SK-N-SH treated with all-trans-retinoic acid at 6 μM for 48 hours (cell line): Measurements from ENCODE around the gene DDB1.

ENCODE experiments used
- ATAC-seq: fragments of 200-7000 bp; cut with Tn5 transposase; 3 replicates; pipeline ENCODE4 v1.9.1; 2020; ENCODE audit warnings: mild to moderate bottlenecking, moderate library complexity
- ARNTL ChIP-seq: fragments of 450-650 bp; formaldehyde crosslinking; IDR thresholded peaks from 2 replicates; pipeline ENCODE4 v1.5.0; 2020; ENCODE audit warnings: low read depth, mild to moderate bottlenecking, moderate library complexity, borderline replicate concordance
- BACH2 ChIP-seq: fragments of 250-450 bp; sonication (Bioruptor Pico); IDR thresholded peaks from 2 replicates; pipeline ENCODE4 v1.9.0; 2021; ENCODE audit warnings: mild to moderate bottlenecking, borderline replicate concordance
- CSDC2 ChIP-seq: fragments of 250-450 bp; sonication (Bioruptor Pico); IDR thresholded peaks from 2 replicates; pipeline ENCODE4 v1.5.0; 2020; ENCODE audit warnings: mild to moderate bottlenecking, moderate library complexity
- CSRNP3 ChIP-seq: fragments of 250-450 bp; sonication (Bioruptor Pico); IDR thresholded peaks from 2 replicates; pipeline ENCODE4 v1.5.1; 2021; ENCODE audit warnings: mild to moderate bottlenecking, moderate library complexity
- ESRRG ChIP-seq: fragments of 250-450 bp; sonication (Bioruptor Pico); IDR thresholded peaks from 2 replicates; pipeline ENCODE4 v1.6.1; 2021; ENCODE audit warnings: mild to moderate bottlenecking
- GLIS3 ChIP-seq: fragments of 250-450 bp; sonication (Bioruptor Pico); IDR thresholded peaks from 2 replicates; pipeline ENCODE4 v1.5.0; 2020; ENCODE audit warnings: mild to moderate bottlenecking, moderate library complexity
- ISL1 ChIP-seq: fragments of 250-450 bp; sonication (Bioruptor Pico); IDR thresholded peaks from 2 replicates; pipeline ENCODE4 v2.1.2; 2022; ENCODE audit warnings: mild to moderate bottlenecking, moderate library complexity
- OSR1 ChIP-seq: fragments of 250-450 bp; sonication (Bioruptor Pico); IDR thresholded peaks from 2 replicates; pipeline ENCODE4 v1.8.0; 2022; ENCODE audit warnings: moderate library complexity, mild to moderate bottlenecking, inconsistent platforms
- PATZ1 ChIP-seq: fragments of 250-450 bp; sonication (Bioruptor Pico); IDR thresholded peaks from 2 replicates; pipeline ENCODE4 v1.8.0; 2020; ENCODE audit warnings: mild to moderate bottlenecking, moderate library complexity, borderline replicate concordance
- POU6F1 ChIP-seq: fragments of 250-450 bp; sonication (Bioruptor Pico); IDR thresholded peaks from 2 replicates; pipeline ENCODE4 v1.8.0; 2021; ENCODE audit warnings: low read depth, mild to moderate bottlenecking, moderate library complexity, borderline replicate concordance
- PPARA ChIP-seq: fragments of 250-450 bp; sonication (Bioruptor Pico); IDR thresholded peaks from 2 replicates; pipeline ENCODE4 v1.5.0; 2020; ENCODE audit warnings: mild to moderate bottlenecking, borderline replicate concordance
- SNAI2 ChIP-seq: fragments of 250-450 bp; sonication (Bioruptor Pico); IDR thresholded peaks from 2 replicates; pipeline ENCODE4 v1.5.0; 2020; ENCODE audit warnings: mild to moderate bottlenecking, moderate library complexity
- TSHZ2 ChIP-seq: fragments of 250-450 bp; sonication (Bioruptor Pico); IDR thresholded peaks from 2 replicates; pipeline ENCODE4 v1.5.0; 2020; ENCODE audit warnings: mild to moderate bottlenecking, moderate library complexity
- ZC3H10 ChIP-seq: fragments of 250-450 bp; sonication (Bioruptor Pico); IDR thresholded peaks from 2 replicates; pipeline ENCODE4 v1.5.1; 2021; ENCODE audit warnings: mild to moderate bottlenecking, moderate library complexity
- ZFP3 ChIP-seq: fragments of 250-450 bp; sonication (Bioruptor Pico); IDR thresholded peaks from 2 replicates; pipeline ENCODE4 v1.5.0; 2020; ENCODE audit warnings: mild to moderate bottlenecking, moderate library complexity
- ZFP30 ChIP-seq: fragments of 450-650 bp; formaldehyde crosslinking; IDR thresholded peaks from 2 replicates; pipeline ENCODE4 v1.5.0; 2022; ENCODE audit warnings: mild to moderate bottlenecking, moderate library complexity
- ZNF565 ChIP-seq: fragments of 450-650 bp; formaldehyde crosslinking; conservative IDR thresholded peaks from 2 replicates; pipeline ENCODE4 v1.5.0; 2020; ENCODE audit warnings: low read depth, mild to moderate bottlenecking, moderate library complexity
- ZNF8 ChIP-seq: fragments of 450-650 bp; formaldehyde crosslinking; IDR thresholded peaks from 2 replicates; pipeline ENCODE4 v1.5.0; 2020; ENCODE audit warnings: mild to moderate bottlenecking, moderate library complexity

The DDB1 gene

GRCh38 chr11:61279934-61280659 is 52.8 kb downstream of the DDB1 start:
- no peak for TF ChIP-seq ZNF8 (CRISPR knock-in tag)
- no peak for TF ChIP-seq ZC3H10 (CRISPR knock-in tag)
- no peak for TF ChIP-seq BACH2 (CRISPR knock-in tag)
- TF ChIP-seq TSHZ2 (CRISPR knock-in tag) = no peak
- TF ChIP-seq CSRNP3 = no peak
- TF ChIP-seq ZFP3 = no peak
- TF ChIP-seq GLIS3 (CRISPR knock-in tag) = no peak
- no peak for TF ChIP-seq ARNTL (CRISPR knock-in tag)
- ATAC-seq = no peak

GRCh38 chr11:61278001-61278470 is 54.9 kb downstream of the DDB1 start:
- TF ChIP-seq BACH2 (CRISPR knock-in tag) (no peak), GLIS3 (CRISPR knock-in tag) (no peak), SNAI2 (CRISPR knock-in tag) (no peak), ISL1 (no peak), OSR1 (no peak), ARNTL (CRISPR knock-in tag) (no peak), CSDC2 (no peak), ZNF8 (CRISPR knock-in tag) (no peak), POU6F1 (CRISPR knock-in tag) (no peak), ZNF565 (CRISPR knock-in tag) (no peak), ZFP30 (CRISPR knock-in tag) (no peak), ESRRG (CRISPR knock-in tag) (no peak), PPARA (CRISPR knock-in tag) (no peak)
- no peak for ATAC-seq

- no peak for TF ChIP-seq ISL1
- TF ChIP-seq ARNTL (CRISPR knock-in tag) = no peak
- TF ChIP-seq BACH2 (CRISPR knock-in tag) = no peak
- no peak for TF ChIP-seq PPARA (CRISPR knock-in tag)
- no peak for ATAC-seq
Measured at GRCh38 chr11:61277186-61278000, 55.5 kb downstream of the DDB1 start.

- no peak for ATAC-seq
- TF ChIP-seq PATZ1 (CRISPR knock-in tag) = no peak
Measured at GRCh38 chr11:61275191-61275590, 57.7 kb downstream of the DDB1 start.
